HEK293 (cell line): Measurements from ENCODE around the gene AHCYL2.

Source experiments
- CTCF ChIA-PET: fragments of 350-600 bp; formaldehyde crosslinking; extraction: SDS; loops from one replicate; lab custom pipeline; 2021; ENCODE audit warnings: antibody characterized with exemption; lab: Yijun Ruan, JAX
- POLR2A ChIA-PET: fragments of 300-600 bp; formaldehyde crosslinking; extraction: SDS; loops from one replicate; lab custom pipeline; 2020; ENCODE audit warnings: antibody characterized with exemption, inconsistent platforms; lab: Yijun Ruan, JAX
- H3K27ac ChIP-seq: fragments of 200-500 bp; sonication (Bioruptor generic); 2 replicates; pipeline ENCODE4 v1.5.1; 2014; ENCODE audit warnings: low read depth, low read length, control low read depth, inconsistent platforms; ENCODE audit errors: extremely low read depth
- H3K36me3 ChIP-seq, 2 experiments: fragments of 200-500 bp in 1 of 2; sonication (Bioruptor generic) in 1 of 2; 1 replicate in 1 of 2; 2 replicates in 1 of 2; pipeline ENCODE4 v1.5.1; 2014 to 2017; ENCODE audit warnings: inconsistent platforms in 2 of 2, low read length in 2 of 2; ENCODE audit not compliant: control insufficient read depth in 2 of 2, insufficient read depth in 1 of 2
- H3K4me1 ChIP-seq: fragments of 200-500 bp; sonication (Bioruptor generic); 2 replicates; pipeline ENCODE4 v1.5.1; 2014; ENCODE audit warnings: mild to moderate bottlenecking, low read length, inconsistent platforms; ENCODE audit not compliant: control insufficient read depth, insufficient read depth
- H3K4me3 ChIP-seq: 2 replicates; pipeline ENCODE4 v1.5.1; 2011; ENCODE audit warnings: low read depth, mild to moderate bottlenecking, control low read depth, low read length, moderate library complexity
- H3K9me3 ChIP-seq: fragments of 200-500 bp; sonication (Bioruptor generic); 2 replicates; pipeline ENCODE4 v1.5.1; 2014; ENCODE audit warnings: low read depth, low read length, inconsistent platforms; ENCODE audit not compliant: control insufficient read depth, insufficient read depth
- HOXD13 ChIP-seq: sonication (generic); formaldehyde crosslinking; IDR thresholded peaks from 2 replicates; pipeline ENCODE4 v1.8.0; 2022; ENCODE audit warnings: missing genetic modification reagents, borderline replicate concordance
- SP2 ChIP-seq: fragments of 450-650 bp; formaldehyde crosslinking; IDR thresholded peaks from 2 replicates; pipeline ENCODE4 v1.5.1; 2016; ENCODE audit warnings: missing biosample characterization, missing genetic modification characterization
- ZFHX2 ChIP-seq: fragments of 450-650 bp; formaldehyde crosslinking; conservative IDR thresholded peaks from 2 replicates; pipeline ENCODE4 v1.5.1; 2016; ENCODE audit warnings: missing biosample characterization, missing genetic modification characterization
- ZNF114 ChIP-seq: fragments of 450-650 bp; formaldehyde crosslinking; IDR thresholded peaks from 2 replicates; pipeline ENCODE4 v1.5.0; 2017; ENCODE audit warnings: missing biosample characterization, missing genetic modification characterization
- ZNF169 ChIP-seq: fragments of 450-650 bp; formaldehyde crosslinking; IDR thresholded peaks from 2 replicates; pipeline ENCODE4 v1.5.1; 2016; ENCODE audit warnings: missing biosample characterization, missing genetic modification characterization
- ZNF19 ChIP-seq: fragments of 450-650 bp; formaldehyde crosslinking; IDR thresholded peaks from 2 replicates; pipeline ENCODE4; 2016; ENCODE audit warnings: missing biosample characterization, missing genetic modification characterization, low read depth
- ZNF23 ChIP-seq: fragments of 450-650 bp; formaldehyde crosslinking; IDR thresholded peaks from 2 replicates; pipeline ENCODE4 v1.5.1; 2016; ENCODE audit warnings: missing biosample characterization, missing genetic modification characterization, borderline replicate concordance
- ZNF292 ChIP-seq: fragments of 450-650 bp; formaldehyde crosslinking; IDR thresholded peaks from 2 replicates; pipeline ENCODE4 v1.5.1; 2016; ENCODE audit warnings: low read depth, missing biosample characterization, missing genetic modification characterization, borderline replicate concordance
- ZNF433 ChIP-seq: fragments of 450-650 bp; formaldehyde crosslinking; IDR thresholded peaks from 2 replicates; pipeline ENCODE4 v1.5.1; 2016; ENCODE audit warnings: missing biosample characterization, missing genetic modification characterization, low read depth
- ZNF501 ChIP-seq: fragments of 450-650 bp; formaldehyde crosslinking; IDR thresholded peaks from 2 replicates; pipeline ENCODE4 v1.5.1; 2016; ENCODE audit warnings: missing biosample characterization, missing genetic modification characterization
- ZNF561 ChIP-seq: fragments of 450-650 bp; IDR thresholded peaks from 2 replicates; pipeline ENCODE4 v1.5.1; 2018; ENCODE audit warnings: missing biosample characterization, missing genetic modification characterization, borderline replicate concordance
- ZNF571 ChIP-seq: fragments of 450-650 bp; formaldehyde crosslinking; IDR thresholded peaks from 2 replicates; pipeline ENCODE4 v1.5.0; 2017; ENCODE audit warnings: missing biosample characterization, missing genetic modification characterization
- ZNF610 ChIP-seq: fragments of 450-650 bp; formaldehyde crosslinking; IDR thresholded peaks from 2 replicates; pipeline ENCODE4 v1.5.1; 2016; ENCODE audit warnings: missing biosample characterization, missing genetic modification characterization, borderline replicate concordance
- ZNF626 ChIP-seq: fragments of 450-650 bp; sonication (Bioruptor Pico); formaldehyde crosslinking; IDR thresholded peaks from 2 replicates; pipeline ENCODE4 v1.5.1; 2018; ENCODE audit warnings: missing biosample characterization, missing genetic modification characterization, inconsistent platforms
- ZNF830 ChIP-seq: fragments of 450-650 bp; IDR thresholded peaks from 2 replicates; pipeline ENCODE4 v1.5.0; 2018; ENCODE audit warnings: missing biosample characterization, missing genetic modification characterization, low read depth, mild to moderate bottlenecking, moderate library complexity
- ZNF843 ChIP-seq: fragments of 450-650 bp; formaldehyde crosslinking; IDR thresholded peaks from 2 replicates; pipeline ENCODE4 v1.5.1; 2016; ENCODE audit warnings: missing biosample characterization, missing genetic modification characterization
- TF ChIP-seq, protein P1 (sequence below): fragments of 450-650 bp; formaldehyde crosslinking; IDR thresholded peaks from 2 replicates; pipeline ENCODE4 v1.5.1; 2016; ENCODE audit warnings: missing biosample characterization, missing genetic modification characterization
- TF ChIP-seq, protein P2 (sequence below): fragments of 450-650 bp; formaldehyde crosslinking; IDR thresholded peaks from 2 replicates; pipeline ENCODE4 v1.5.1; 2016; ENCODE audit warnings: missing biosample characterization, missing genetic modification characterization, low read depth
- TF ChIP-seq, protein P3 (sequence below): fragments of 450-650 bp; formaldehyde crosslinking; IDR thresholded peaks from 2 replicates; pipeline ENCODE4 v1.5.1; 2016; ENCODE audit warnings: missing biosample characterization, missing genetic modification characterization
- TF ChIP-seq, protein P4 (sequence below): fragments of 450-650 bp; formaldehyde crosslinking; IDR thresholded peaks from 2 replicates; pipeline ENCODE4 v1.5.1; 2017; ENCODE audit warnings: missing biosample characterization, mild to moderate bottlenecking, missing genetic modification characterization, moderate library complexity

The AHCYL2 gene

DNA sequence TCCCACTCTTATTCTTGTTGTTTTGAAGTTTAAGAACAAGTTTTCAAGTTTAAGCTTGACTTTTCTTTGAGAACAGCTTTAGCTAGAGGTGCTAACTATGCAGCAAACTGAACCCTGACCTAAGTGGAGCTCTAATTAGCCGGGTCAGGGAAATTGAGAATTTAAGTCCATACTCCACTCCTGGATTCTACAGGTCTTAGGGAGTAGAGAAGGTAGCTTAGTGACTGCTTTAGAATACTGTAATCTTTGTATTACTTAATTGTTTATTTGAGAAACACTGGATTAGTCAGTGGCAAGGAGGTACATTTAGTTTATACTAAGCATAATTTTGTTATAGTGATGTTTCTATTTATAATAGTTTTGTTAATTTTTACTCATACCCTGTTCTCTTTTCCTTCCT lies 134.8 kb downstream of the AHCYL2 start (continued):
- TF ChIP-seq ZNF571 (tag by site-specific recombination) (no peak), ZNF169 (no peak), ZNF610 (tag by site-specific recombination) (no peak), ZNF114 (no peak), ZNF830 (tag by site-specific recombination) (no peak), HOXD13 (CRISPR knock-in tag) (no peak), ZNF843 (tag by site-specific recombination) (no peak), ZFHX2 (tag by site-specific recombination) (no peak), ZNF292 (tag by site-specific recombination) (no peak), SP2 (no peak)
- TF ChIP-seq, protein P1, sequence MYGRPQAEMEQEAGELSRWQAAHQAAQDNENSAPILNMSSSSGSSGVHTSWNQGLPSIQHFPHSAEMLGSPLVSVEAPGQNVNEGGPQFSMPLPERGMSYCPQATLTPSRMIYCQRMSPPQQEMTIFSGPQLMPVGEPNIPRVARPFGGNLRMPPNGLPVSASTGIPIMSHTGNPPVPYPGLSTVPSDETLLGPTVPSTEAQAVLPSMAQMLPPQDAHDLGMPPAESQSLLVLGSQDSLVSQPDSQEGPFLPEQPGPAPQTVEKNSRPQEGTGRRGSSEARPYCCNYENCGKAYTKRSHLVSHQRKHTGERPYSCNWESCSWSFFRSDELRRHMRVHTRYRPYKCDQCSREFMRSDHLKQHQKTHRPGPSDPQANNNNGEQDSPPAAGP, result no peak

DNA sequence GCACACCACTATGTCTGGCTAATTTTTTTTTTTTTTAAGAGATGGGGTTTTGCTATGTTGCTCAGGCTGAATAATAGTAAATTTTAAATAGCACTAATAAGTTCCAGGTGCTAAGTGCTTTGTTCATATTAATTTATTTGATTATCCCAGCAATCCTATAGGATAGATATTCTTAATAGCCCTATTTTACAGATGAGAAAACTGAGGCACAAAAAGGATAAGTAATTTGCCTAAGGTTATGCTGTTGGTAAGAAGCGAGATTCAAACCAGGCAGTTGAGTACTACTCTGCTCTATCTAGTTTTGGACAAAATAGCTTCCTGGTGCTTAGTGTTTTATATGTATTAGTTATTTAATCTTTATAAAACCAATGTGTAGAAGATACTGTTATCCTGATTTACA lies 136.9 kb downstream of the AHCYL2 start:
- Histone ChIP-seq H3K36me3 (no peaks in the 10 kb centered on the region), H3K9me3 (no peaks in the 10 kb centered on the region), H3K4me1 (no peaks in the 10 kb centered on the region), H3K4me3 (no peak overlapping the region), H3K27ac (no peak overlapping the region)
- POLR2A ChIA-PET, result no interaction called here
- TF ChIP-seq, protein P2, sequence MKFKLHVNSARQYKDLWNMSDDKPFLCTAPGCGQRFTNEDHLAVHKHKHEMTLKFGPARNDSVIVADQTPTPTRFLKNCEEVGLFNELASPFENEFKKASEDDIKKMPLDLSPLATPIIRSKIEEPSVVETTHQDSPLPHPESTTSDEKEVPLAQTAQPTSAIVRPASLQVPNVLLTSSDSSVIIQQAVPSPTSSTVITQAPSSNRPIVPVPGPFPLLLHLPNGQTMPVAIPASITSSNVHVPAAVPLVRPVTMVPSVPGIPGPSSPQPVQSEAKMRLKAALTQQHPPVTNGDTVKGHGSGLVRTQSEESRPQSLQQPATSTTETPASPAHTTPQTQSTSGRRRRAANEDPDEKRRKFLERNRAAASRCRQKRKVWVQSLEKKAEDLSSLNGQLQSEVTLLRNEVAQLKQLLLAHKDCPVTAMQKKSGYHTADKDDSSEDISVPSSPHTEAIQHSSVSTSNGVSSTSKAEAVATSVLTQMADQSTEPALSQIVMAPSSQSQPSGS (tag by site-specific recombination), result no peak
- TF ChIP-seq ZNF433 (tag by site-specific recombination) (no peak), ZNF23 (no peak), ZNF626 (tag by site-specific recombination) (no peak), ZNF501 (tag by site-specific recombination) (no peak), ZNF19 (tag by site-specific recombination) (no peak)
- CTCF ChIA-PET, result interaction anchor here (0.9 to 2.0 kb wide), 5 partner anchors 9 to 463 kb away, joined by 4 to 11 read pairs (median 5); no protein-coding TSS in a partner anchor

DNA sequence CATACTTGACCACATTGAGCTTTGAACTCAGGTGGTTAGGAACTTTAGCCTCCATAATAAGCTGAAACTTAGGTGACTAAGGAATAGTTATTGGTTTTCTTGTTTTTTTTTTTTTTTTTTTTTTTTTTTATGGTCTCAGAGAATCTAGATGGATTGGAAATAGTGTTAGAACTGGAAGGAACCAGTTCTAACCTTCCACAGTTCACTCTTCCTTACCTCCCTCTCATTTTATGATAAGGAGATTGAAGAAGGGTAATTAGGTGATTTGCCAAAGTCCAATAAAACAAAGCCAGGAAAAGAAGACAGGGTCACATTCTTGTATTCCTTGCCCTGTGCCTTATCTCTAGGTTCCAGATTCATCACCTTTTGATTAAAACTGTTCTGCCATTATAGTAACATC lies 137.7 kb downstream of the AHCYL2 start:
- no peak overlapping the region for H3K4me3 ChIP-seq
- TF ChIP-seq, protein P3, sequence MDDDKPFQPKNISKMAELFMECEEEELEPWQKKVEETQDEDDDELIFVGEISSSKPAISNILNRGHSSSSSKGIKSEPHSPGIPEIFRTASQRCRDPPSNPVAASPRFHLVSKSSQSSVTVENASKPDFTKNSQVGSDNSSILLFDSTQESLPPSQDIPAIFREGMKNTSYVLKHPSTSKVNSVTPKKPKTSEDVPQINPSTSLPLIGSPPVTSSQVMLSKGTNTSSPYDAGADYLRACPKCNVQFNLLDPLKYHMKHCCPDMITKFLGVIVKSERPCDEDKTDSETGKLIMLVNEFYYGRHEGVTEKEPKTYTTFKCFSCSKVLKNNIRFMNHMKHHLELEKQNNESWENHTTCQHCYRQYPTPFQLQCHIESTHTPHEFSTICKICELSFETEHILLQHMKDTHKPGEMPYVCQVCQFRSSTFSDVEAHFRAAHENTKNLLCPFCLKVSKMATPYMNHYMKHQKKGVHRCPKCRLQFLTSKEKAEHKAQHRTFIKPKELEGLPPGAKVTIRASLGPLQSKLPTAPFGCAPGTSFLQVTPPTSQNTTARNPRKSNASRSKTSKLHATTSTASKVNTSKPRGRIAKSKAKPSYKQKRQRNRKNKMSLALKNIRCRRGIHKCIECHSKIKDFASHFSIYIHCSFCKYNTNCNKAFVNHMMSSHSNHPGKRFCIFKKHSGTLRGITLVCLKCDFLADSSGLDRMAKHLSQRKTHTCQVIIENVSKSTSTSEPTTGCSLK (tag by site-specific recombination), result no peak
- TF ChIP-seq, protein P4, sequence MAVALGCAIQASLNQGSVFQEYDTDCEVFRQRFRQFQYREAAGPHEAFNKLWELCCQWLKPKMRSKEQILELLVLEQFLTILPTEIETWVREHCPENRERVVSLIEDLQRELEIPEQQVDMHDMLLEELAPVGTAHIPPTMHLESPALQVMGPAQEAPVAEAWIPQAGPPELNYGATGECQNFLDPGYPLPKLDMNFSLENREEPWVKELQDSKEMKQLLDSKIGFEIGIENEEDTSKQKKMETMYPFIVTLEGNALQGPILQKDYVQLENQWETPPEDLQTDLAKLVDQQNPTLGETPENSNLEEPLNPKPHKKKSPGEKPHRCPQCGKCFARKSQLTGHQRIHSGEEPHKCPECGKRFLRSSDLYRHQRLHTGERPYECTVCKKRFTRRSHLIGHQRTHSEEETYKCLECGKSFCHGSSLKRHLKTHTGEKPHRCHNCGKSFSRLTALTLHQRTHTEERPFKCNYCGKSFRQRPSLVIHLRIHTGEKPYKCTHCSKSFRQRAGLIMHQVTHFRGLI (tag by site-specific recombination), result no peak
- TF ChIP-seq ZNF561 (tag by site-specific recombination), result no peak
- POLR2A ChIA-PET, result no interaction called here
- CTCF ChIA-PET, result interaction anchor here (0.6 to 2.0 kb wide), 7 partner anchors 8 to 902 kb away, joined by 3 to 11 read pairs (median 5); no protein-coding TSS in a partner anchor
- no peaks in the 10 kb centered on the region for H3K9me3 ChIP-seq
- H3K27ac ChIP-seq, result no peak overlapping the region
- H3K4me1 ChIP-seq, result no peaks in the 10 kb centered on the region
- no peaks in the 10 kb centered on the region for H3K36me3 ChIP-seq
